Ovary (tissue), 9 donors: ENCODE measurements around the gene BPIFA3. TPM values are rescaled to one million over a fixed set of nuclear protein-coding genes. Genes with fewer than 3 reads are reported as not detected.

ENCODE experiments used
- DNase-seq, 5 donors: peaks; one replicate each; pipeline ENCODE4 v3.0.0-alpha.2; 2019 to 2020
- H3K27ac ChIP-seq, 2 donors: fragments of 200-600 bp; one replicate each; pipeline versions ENCODE4 v1.5.1 to v1.8.0; 2019 to 2022
- H3K27me3 ChIP-seq: fragments of 200-600 bp; one replicate; pipeline ENCODE4 v1.8.0; 2022
- H3K36me3 ChIP-seq: fragments of 200-600 bp; sonication (generic); one replicate; pipeline ENCODE4 v1.5.1; 2019
- H3K4me1 ChIP-seq: one replicate; pipeline ENCODE4 v1.8.1; 2013; ENCODE audit warnings: mild to moderate bottlenecking, moderate library complexity; ENCODE audit not compliant: insufficient read depth
- H3K4me3 ChIP-seq: fragments of 200-600 bp; sonication (generic); one replicate; pipeline ENCODE4 v1.5.1; 2017
- H3K9me3 ChIP-seq, 2 donors: fragments of 200-600 bp in 1 of 2; sonication (generic) in 1 of 2; one replicate each; pipeline versions ENCODE4 v1.5.1 to v1.8.1; 2013 to 2019; ENCODE audit warnings: mild to moderate bottlenecking in 1 of 2, moderate library complexity in 1 of 2
- CTCF ChIP-seq, 3 donors: fragments of 450-650 bp in 2 of 3; fragments of 200-600 bp in 1 of 3; IDR thresholded peaks; one replicate each; pipeline versions ENCODE4 v1.5.1 to v1.8.0; 2016 to 2022; ENCODE audit warnings: antibody characterized with exemption in 3 of 3, mild to moderate bottlenecking in 1 of 3
- EP300 ChIP-seq: sonication (generic); formaldehyde crosslinking; IDR thresholded peaks from one replicate; pipeline ENCODE4 v1.6.1; 2017; ENCODE audit warnings: antibody characterized with exemption
- POLR2A ChIP-seq: fragments of 450-650 bp; IDR thresholded peaks from one replicate; pipeline ENCODE4 v1.6.1; 2017; ENCODE audit warnings: antibody characterized with exemption, mild to moderate bottlenecking, moderate library complexity
- WGBS, 3 donors: extraction: QIAGEN DNeasy Blood & Tissue Kit in 1 of 3; methylation state at CpG; one replicate each; pipeline versions ENCODE4 v1.1.5 to v1.1.7; 2013 to 2017; 5-methylcytosine and 5-hydroxymethylcytosine counted together
- intact Hi-C, 4 donors: fragments of 100-400 bp; cut with DNase I; formaldehyde crosslinking; loops; one replicate each; pipeline versions ENCODE4 v1.11.0 to v1.15.1; 2022 to 2023
- polyA plus RNA-seq, 2 donors: library from polyadenylated mRNA; stranded (reverse); fragments of 200-250 nt in 1 of 2; fragments of 350-450 nt in 1 of 2; fragmentation: Illumina TruSeq in 1 of 2; extraction: RNeasy Lipid Tissue Mini Kit (QIAGEN cat#74804) in 1 of 2; gene quantifications; one replicate each; pipeline ENCODE4 v1.2.3, GENCODE V29; 2013 to 2014
- total RNA-seq, 7 donors: library from RNA; depleted of rRNA in 2 of 7; stranded (reverse); fragments of >200 nt in 2 of 7; fragmentation: NEBNext Ultra II Directional in 3 of 7; extraction: Animal tissue kit (Norgen Biotek cat#: 25700) in 3 of 7; gene quantifications; one replicate each; pipeline versions ENCODE4 v1.1.0 to v1.2.4, GENCODE V29; 2016 to 2023
- donor health status: DM: no; HTN: no; CAD: no; lungs with moderate emphysema.
- donor health status: DM: no; HTN: no; CAD: no.
- donor health status: Bipolar disorder and iron deficiency.
- donor health status: DM: yes; HTN: yes; CAD: no.
- donor health status: DM: no; HTN: no; CAD: no.
- donor health status: DM: yes; HTN: yes; CAD: no.

BPIFA3 gene
- total and polyA plus RNA-seq, 9 donors, result not detected

DNA sequence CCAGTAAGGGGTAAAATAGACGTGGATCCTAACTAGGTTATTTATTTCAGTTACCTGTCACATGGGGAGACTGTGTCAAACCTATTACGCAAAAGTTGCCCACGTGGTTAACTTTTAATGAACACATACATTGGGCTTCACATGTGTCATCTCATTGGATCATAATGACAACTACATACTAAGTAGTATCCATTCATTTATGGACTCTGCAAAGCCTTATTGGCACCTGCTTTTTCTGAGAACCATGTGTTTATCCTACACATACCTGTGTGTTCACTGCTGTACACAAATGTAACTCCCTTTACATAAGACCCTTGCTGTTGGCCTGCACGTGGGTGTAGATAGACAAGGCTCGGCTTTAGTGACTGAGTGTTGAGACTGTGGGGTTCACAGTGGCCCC, 23.8 kb downstream of the BPIFA3 start:
- 55 to 77% (median 75%) methylated on average over 5 of the region's 5 CpGs for WGBS, 3 donors
- no peaks in the 10 kb centered on the region for H3K9me3 ChIP-seq

DNA sequence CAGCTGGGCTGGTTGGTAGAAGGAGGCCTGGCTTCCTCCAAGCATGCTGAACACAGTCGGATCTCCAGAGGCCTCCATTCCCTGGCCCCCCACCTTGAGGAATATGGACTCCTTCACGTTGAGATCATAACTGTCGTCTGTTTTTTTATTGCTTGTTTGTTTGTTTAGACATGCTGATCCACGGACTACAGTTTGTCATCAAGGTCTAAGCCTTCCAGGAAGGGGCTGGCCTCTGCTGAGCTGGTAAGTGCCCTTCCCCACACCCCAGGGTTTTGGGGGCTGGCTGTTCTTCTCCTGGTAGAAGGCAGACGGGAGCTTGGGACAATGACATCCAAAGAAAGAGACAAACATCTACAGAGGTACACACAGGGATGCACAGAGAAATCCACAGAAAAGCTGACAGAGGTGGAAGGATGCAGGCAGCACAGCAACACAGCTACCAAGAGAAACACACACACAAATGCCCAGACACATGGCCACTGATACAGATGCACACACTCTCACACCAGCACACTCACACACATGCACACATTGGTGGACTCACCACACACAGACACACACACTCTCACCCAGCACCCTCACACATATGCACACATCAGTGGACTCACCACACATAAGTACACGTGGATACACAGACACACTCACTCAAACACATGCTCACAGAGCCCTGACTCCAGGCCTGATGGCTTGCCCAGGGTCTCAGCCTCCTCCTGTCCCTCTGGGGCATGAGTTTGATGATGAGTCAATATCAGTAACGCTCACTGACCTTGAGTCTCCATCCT, 25.4 kb downstream of the BPIFA3 start:
- Histone ChIP-seq H3K9me3 (no peaks in the 10 kb centered on the region), H3K27ac (no peak overlapping the region), H3K4me3 (no peak overlapping the region), H3K4me1 (no peaks in the 10 kb centered on the region), H3K27me3 (no peaks in the 10 kb centered on the region), H3K36me3 (no peaks in the 10 kb centered on the region)
- TF ChIP-seq POLR2A (no peak), CTCF (IDR thresholded peaks at IDR 0.05) (no peak), EP300 (no peak)
- intact Hi-C loops, result no loop called here
- no peak for DNase-seq
- WGBS, 3 donors, result 46 to 51% (median 48%) methylated on average over 7 of the region's 7 CpGs

More for the DNA sequence above, 23.8 kb downstream of the BPIFA3 start:
- Histone ChIP-seq H3K4me3 (no peak overlapping the region), H3K27me3 (no peaks in the 10 kb centered on the region), H3K36me3 (no peaks in the 10 kb centered on the region), H3K27ac (no peak overlapping the region), H3K4me1 (no peaks in the 10 kb centered on the region)
- intact Hi-C loops, result no loop called here
- TF ChIP-seq CTCF (IDR thresholded peaks at IDR 0.05) (no peak), EP300 (no peak), POLR2A (no peak)
- no peak for DNase-seq

DNA sequence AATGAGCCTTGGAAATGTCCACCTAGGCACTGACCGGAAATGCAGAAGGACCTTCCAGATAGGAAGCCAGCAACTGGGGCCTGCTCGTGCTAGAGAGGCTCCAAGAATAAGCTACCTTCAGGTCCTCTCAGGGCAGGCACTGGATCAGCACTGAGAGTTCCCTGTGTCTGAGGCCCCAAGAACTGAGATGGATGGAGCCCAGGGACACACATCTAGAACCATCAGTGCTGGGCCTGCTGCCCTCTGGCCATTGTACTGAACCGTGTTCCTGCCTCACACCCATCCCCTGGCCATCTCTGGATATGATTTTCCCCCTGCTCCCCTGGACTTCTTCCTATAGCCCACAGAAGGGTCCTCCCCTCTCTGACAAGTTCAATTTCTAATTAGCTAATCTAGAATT, 28.9 kb downstream of the BPIFA3 start:
- intact Hi-C loops, result no loop called here
- WGBS, 3 donors, result 45 to 69% (median 59%) methylated on average over 3 of the region's 3 CpGs
- TF ChIP-seq CTCF (IDR thresholded peaks at IDR 0.05) (no peak), EP300 (no peak), POLR2A (no peak)
- no peaks in the 10 kb centered on the region for H3K9me3 ChIP-seq
- H3K27ac ChIP-seq, result no peak overlapping the region
- no peaks in the 10 kb centered on the region for H3K27me3 ChIP-seq
- H3K4me1 ChIP-seq, result no peaks in the 10 kb centered on the region
- no peak for DNase-seq
- H3K4me3 ChIP-seq, result no peak overlapping the region
- H3K36me3 ChIP-seq, result no peaks in the 10 kb centered on the region

DNA sequence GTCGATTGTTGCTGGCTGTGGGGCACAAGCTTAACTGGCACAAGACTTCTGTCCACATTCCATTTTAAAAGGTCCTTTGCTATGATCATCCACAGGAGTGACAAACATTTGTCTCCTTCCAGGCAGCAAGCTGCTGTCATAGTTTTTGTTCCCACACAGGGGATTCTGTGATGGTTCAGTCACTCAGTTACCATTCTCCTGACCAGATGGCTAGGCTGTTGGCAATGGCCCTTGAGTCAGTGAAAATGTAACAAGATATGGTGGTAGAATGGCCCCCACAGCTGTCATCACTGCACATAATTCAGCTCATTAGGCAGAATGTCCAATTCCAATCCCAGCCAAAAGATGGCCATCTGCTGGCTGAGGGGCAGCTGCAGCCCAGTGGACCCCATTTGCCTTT, 32.3 kb downstream of the BPIFA3 start:
- Histone ChIP-seq H3K9me3 (no peaks in the 10 kb centered on the region), H3K27me3 (no peaks in the 10 kb centered on the region), H3K4me3 (no peak overlapping the region), H3K4me1 (no peaks in the 10 kb centered on the region), H3K36me3 (no peaks in the 10 kb centered on the region), H3K27ac (no peak overlapping the region)
- no peak for DNase-seq
- intact Hi-C loops, result no loop called here
- TF ChIP-seq CTCF (IDR thresholded peaks at IDR 0.05) (no peak), EP300 (no peak), POLR2A (no peak)
- WGBS, 3 donors, result 86 to 95% (median 88%) methylated on average over 1 of the region's 1 CpG
